Mononuclear cell (primary cell): Measurements from ENCODE around the gene TMEM164. TPM values are rescaled to one million over a fixed set of nuclear protein-coding genes. Genes with fewer than 3 reads are reported as not detected.

Source experiments
- H3K27me3 ChIP-seq: 2 replicates; pipeline ENCODE4 v1.6.0; 2011; ENCODE audit warnings: low read length, control low read depth; ENCODE audit not compliant: insufficient read depth
- H3K4me1 ChIP-seq: 2 replicates; pipeline ENCODE4 v1.5.1; 2011; ENCODE audit warnings: mild to moderate bottlenecking, low read length, control low read depth; ENCODE audit not compliant: insufficient read depth
- H3K4me3 ChIP-seq: 2 replicates; pipeline ENCODE4 v1.5.1; 2011; ENCODE audit warnings: mild to moderate bottlenecking, low read length, moderate library complexity
- H3K9me3 ChIP-seq: 2 replicates; pipeline ENCODE4 v1.5.1; 2011; ENCODE audit warnings: low read depth, mild to moderate bottlenecking, control low read depth, low read length
- total RNA-seq: library from RNA; depleted of rRNA; stranded (reverse); fragments of >200 nt; gene quantifications from one replicate; pipeline ENCODE4 v1.2.3, GENCODE V29; 2012

The TMEM164 gene
- total RNA-seq, 1 donor, result 13.5 TPM

DNA sequence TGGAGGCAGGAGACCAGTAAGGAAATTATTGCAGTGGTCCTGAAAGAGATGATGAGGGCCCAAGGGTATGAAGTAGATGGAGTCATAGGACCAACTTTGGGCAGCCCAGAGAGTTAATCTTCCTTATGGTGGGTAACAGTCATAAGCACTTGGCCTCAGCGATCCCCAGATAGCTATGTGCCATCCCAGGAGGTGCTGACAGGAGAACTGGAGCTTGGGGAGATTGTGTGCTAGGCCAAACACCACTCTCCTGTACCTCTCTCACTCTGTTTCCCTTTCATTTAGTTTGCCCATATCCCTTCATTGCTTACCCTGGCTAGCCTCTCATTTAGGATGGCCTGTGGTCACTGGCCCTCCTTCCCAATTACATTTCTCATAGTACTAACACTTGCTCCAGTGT, 60.0 kb downstream of the TMEM164 start:
- Histone ChIP-seq H3K9me3 (no peaks in the 10 kb centered on the region), H3K4me3 (no peak overlapping the region), H3K4me1 (peaks cover 14% of the 10 kb centered on the region), H3K27me3 (no peaks in the 10 kb centered on the region)

DNA sequence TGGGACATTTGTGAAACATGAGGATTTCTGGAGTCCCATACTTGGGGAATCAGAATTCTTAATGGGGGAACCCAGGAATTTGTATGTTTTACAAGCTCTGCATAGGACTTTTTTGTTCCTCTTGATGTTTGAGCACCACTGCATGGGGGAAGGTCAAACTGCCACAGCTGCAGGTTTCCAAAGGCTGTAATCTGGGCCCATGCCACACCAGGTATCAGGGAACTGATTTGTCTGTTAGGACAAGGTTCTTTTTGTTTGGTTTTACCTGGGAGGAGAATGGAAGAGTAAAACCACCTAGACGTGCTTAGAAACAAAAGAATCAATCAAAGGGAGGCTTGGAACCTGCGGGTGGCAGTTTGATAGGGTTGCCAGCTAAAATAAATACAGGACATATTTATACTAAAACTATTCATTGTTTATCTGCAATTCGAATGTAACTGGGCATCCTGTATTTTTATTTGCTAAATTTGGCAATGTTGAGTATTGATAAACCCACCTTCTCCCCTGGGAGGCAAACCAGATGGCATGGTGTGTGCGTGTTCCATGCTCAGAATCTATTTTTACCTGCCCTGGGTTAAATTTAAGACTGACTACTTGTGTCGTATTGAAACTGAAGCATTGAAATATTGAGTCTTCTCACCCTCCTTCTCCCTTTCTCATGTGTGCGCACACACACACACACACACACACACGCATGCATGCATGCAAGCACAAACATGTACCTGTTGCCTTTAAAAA, 63.7 kb downstream of the TMEM164 start:
- Histone ChIP-seq H3K27me3 (no peaks in the 10 kb centered on the region), H3K4me3 (no peak overlapping the region), H3K4me1 (peaks cover under 1% of the 10 kb centered on the region), H3K9me3 (no peaks in the 10 kb centered on the region)

DNA sequence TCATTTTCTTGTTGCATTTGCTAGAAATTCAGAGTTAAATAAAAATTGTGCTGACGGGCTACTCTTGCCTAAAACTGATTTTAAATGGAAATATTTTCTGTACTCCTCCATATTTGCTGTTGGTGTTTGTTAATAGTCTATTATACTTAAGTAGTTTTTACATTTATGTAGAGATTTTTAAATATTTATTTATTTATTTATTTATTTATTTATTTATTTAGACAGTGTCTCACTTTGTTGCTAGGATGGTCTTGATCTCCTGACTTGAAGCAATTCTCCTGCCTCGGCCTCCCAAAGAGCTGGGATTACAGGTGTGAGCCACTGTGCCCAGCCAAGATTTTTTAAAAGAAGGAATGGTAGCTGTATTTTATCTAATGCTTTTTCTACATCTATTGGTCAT, 68.1 kb downstream of the TMEM164 start:
- H3K4me3 ChIP-seq, result no peak overlapping the region
- no peaks in the 10 kb centered on the region for H3K4me1 ChIP-seq
- H3K27me3 ChIP-seq, result no peaks in the 10 kb centered on the region
- H3K9me3 ChIP-seq, result no peaks in the 10 kb centered on the region

DNA sequence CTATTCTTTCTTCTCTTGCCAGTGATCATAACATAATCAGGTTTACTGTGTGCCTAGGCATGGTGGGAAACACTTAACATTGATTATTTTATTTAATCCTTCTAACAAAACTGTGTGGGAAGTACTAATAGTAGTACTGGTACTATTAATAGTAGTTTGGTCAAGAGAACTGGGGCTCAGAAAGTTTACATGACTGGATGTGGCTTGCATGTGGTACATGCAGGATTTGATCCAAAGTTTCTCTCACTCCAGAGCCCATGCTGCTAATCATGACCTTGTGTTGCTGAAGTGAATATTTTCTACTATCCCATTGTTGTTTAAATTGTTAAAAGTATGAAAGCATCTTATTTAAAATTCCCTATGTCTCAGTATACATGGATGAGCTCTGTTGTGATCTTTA, 78.4 kb downstream of the TMEM164 start:
- no peaks in the 10 kb centered on the region for H3K27me3 ChIP-seq
- H3K9me3 ChIP-seq, result no peaks in the 10 kb centered on the region
- peaks cover 11% of the 10 kb centered on the region for H3K4me1 ChIP-seq
- H3K4me3 ChIP-seq, result no peak overlapping the region

DNA sequence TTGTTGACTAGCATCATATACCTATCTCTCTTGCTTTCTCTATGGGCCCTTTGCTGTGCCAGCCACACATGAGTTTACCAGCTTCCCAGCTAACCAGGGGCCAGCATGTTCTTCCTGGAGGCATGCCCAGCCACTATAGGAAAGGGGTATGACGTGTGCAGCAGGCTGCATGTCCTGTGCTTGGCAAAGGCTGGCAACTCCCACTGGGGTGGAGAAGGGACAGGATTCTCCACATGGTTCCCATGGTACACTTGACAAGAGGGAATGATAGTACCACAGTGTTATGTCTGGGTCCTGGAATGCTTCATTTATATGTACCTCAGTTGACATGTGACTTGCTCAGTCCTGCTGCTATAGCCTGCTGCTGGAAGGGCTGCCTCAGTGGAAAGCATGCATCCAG, 78.8 kb downstream of the TMEM164 start:
- H3K27me3 ChIP-seq, result no peaks in the 10 kb centered on the region
- peaks cover 12% of the 10 kb centered on the region for H3K4me1 ChIP-seq
- no peak overlapping the region for H3K4me3 ChIP-seq
- no peaks in the 10 kb centered on the region for H3K9me3 ChIP-seq

DNA sequence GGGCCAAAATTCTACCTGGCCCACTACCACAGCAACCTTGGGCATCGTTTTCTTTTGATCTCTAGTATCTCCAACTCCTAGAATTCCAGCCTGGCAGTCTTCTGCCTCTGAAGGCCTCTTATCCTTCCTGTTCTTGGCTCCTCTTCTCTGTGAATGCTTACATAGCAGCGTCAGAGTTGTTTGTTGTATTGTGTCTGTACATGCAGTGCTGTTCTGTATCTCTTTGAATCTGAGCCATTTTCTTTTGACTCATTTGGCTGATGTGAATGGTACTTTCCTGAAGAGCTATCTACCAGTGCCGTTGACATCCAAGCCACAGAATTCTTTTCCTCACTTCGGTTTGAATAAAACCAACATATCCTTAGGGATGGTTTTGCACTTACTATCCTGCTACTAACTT, 79.2 kb downstream of the TMEM164 start:
- H3K4me3 ChIP-seq, result no peak overlapping the region
- peaks cover 16% of the 10 kb centered on the region for H3K4me1 ChIP-seq
- no peaks in the 10 kb centered on the region for H3K9me3 ChIP-seq
- H3K27me3 ChIP-seq, result no peaks in the 10 kb centered on the region

DNA sequence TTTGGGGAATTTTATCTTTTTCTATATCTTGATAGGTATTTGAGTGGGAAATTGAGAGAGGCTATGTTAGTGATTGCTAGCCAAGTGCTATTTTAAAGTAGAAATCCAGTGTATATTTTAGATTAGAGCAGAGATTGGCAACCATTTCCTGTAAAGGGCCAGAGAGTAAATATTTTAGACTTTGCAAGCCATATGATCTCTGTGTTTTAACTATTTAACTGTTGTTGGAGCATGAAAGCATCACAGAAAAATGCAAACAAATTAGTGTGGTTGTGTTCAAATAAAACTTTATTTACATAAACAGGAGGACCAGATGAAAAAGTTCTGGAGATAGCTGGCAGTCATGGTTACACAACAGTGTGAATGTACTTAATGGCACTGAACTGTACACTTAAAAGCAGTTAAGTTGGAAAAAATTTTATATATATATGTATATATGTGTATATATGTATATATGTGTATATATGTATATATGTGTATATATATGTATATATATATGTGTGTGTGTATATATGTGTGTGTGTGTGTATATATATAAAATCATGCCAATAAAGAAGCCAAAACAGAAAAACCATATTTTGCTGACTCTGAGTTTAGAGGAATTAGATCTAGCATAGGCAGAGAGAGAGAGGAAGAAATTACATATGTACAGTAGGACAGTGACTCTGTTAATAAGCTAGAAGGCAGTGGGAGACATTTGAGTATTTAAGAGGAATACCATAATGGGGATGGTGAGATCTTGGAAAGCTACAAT, 83.4 kb downstream of the TMEM164 start:
- Histone ChIP-seq H3K4me3 (no peak overlapping the region), H3K4me1 (peaks cover 48% of the 10 kb centered on the region), H3K27me3 (no peaks in the 10 kb centered on the region), H3K9me3 (no peaks in the 10 kb centered on the region)

DNA sequence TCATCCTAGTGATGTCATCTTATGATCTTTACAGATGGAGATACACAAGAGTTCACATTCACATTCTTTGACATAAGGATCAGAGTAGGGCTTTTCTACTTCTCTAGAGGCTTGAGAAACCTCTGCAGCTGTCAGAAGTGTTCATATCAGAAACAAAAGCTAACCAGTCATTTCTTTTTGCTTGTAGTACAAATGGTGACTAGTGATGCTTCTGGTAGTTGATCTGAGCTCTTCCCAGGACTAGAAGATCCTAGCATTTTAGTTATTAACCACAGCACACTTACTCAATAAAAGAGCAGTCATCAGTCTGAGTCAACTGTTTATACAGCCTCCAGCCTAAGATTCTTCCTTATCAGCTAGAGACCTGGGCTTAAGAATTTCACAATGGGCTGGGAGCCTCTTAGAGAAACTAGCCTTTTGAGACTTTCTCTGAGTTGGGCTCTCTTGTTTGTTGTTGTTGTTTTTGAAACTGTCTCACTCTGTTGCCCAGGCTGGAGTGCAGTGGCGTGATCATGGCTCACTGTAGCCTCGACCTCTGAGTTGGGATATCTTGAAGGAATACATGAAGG, 84.1 kb downstream of the TMEM164 start:
- Histone ChIP-seq H3K4me1 (peaks cover 48% of the 10 kb centered on the region), H3K4me3 (no peak overlapping the region), H3K9me3 (no peaks in the 10 kb centered on the region), H3K27me3 (no peaks in the 10 kb centered on the region)

DNA sequence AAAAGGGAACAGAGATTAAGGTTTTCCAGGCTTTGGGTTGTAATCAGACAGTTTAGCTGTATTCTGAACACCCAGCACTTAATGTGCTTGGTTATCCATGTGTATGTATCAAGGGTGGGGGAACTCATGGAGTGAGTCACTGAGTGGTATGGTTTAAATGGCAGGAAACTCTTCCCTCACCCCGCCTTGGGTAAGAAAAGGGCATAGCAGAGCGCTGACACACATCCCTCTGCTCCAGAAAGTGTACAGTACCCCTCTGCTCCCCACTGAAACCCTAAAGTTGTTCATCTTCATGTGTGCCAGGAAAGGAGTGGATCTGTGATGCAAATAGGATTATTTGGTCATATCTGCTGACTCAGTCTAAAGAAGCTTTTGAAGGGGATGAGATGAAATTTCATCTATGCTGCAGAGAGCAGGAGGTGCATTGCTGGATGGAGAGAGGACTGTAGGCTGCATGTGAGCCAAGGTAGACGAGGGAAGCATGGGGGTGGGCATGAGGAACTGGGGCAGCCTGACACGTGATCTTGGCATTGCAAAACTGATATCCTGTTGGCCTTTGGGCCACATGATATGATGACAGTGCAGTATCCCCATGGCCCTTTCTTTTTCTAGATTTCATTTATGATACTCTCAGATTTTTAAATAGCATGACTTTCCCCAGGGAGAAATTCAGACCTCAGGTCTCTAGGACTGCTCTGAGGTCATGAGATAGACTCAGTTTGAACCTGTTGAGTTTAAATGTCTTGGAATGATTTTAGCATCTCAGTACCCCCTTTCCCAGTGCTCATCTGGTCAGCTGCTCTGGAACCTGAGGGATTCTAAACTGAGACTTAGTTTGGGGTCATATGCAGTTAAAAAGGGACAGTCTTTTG, 84.8 kb downstream of the TMEM164 start:
- Histone ChIP-seq H3K4me3 (no peak overlapping the region), H3K4me1 (peaks cover 48% of the 10 kb centered on the region), H3K9me3 (no peaks in the 10 kb centered on the region), H3K27me3 (no peaks in the 10 kb centered on the region)

DNA sequence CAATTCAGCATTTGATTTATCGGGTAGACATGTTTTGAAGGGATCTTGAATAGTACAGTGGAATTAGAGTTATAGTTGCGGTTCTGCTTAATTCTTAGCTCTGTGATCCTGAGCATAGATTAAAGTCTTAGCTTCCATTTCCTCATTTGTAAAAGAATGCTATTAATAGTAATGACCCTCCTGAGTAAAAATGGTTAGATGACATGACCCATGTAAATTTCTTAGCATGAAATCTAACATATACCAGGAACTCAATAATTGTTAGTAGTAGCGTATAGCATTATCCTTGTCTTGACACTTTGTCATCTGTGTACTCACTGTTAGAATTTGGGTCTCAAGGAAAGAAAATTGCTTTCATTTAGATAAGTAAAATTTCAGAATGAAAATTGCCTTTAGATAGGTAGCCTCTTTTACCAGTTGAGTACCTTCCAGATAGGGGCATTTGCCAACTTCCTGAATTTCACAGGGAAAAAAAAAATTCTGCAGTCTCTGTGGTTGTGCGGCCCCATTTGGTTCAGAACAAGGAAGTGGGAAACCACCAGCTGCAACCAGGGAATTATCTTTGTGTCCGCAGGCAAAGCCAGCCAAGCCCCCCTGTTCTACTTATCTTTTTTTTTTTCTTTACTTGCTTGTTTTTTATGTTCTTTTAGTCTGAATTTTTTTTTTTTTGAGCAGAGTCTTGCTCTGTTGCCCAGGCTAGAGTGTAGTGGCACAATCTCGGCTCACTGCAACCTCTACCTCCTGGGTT, 86.9 kb downstream of the TMEM164 start:
- Histone ChIP-seq H3K27me3 (no peaks in the 10 kb centered on the region), H3K9me3 (no peaks in the 10 kb centered on the region), H3K4me1 (peaks cover 48% of the 10 kb centered on the region), H3K4me3 (no peak overlapping the region)

DNA sequence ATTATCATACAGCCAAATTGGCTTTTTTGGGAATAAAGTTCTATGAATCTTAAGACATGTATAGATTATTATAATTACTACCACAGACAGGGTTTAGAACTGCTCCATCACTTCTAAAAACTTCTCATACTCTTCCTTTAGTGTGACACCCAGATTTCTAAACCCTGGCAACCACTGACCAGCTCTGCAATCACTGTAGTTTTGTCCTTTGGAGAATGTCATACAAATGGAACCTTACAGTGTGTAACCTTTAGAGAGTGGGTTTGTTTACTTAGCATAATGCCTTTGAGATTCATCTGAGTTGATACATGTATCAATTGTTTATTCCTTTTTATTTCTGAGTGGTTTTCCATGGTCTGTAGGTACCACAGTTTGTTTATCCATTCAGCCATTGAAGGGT, 95.0 kb downstream of the TMEM164 start:
- no peaks in the 10 kb centered on the region for H3K4me1 ChIP-seq
- H3K4me3 ChIP-seq, result no peak overlapping the region
- no peaks in the 10 kb centered on the region for H3K27me3 ChIP-seq
- no peaks in the 10 kb centered on the region for H3K9me3 ChIP-seq

DNA sequence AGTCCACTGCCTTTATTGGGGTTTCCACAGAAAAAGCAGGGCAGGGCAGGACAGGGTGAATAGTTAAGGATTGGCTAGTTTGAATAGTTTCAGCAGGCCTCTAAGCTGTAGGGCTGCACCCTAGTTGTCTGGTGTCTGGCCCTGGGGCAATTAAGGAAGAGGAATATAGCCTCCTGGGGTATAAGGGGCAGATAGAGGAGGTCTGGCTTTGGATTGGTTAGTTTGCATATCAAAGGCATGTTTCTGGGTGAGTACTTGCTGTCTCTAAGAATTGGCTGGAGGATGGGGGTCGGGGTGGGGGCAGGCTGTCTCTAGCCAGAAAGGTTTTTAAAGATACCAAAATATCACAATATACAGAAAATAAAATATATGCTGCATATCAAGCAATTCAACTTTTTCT, 100.4 kb downstream of the TMEM164 start:
- H3K9me3 ChIP-seq, result no peaks in the 10 kb centered on the region
- H3K27me3 ChIP-seq, result no peaks in the 10 kb centered on the region
- H3K4me1 ChIP-seq, result peaks cover 15% of the 10 kb centered on the region

DNA sequence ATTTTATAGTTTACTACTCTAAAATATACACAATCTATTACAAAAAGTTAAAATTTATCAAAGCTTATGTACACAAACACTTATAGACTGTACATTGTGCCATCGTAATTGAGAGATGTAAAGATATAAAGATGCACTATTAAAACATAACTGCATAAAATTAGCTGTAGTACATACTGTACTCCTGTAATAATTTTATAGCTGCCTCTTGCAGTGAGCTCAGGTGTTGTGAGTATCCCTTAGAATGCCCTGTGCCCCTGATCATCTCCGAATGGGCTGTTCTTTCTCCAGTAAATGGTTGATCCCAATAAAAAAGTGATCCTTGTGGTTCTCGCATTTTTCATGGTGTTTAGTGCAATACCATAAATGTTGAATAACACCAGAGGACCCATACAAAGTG, 101.2 kb downstream of the TMEM164 start:
- no peak overlapping the region for H3K4me3 ChIP-seq
- no peaks in the 10 kb centered on the region for H3K27me3 ChIP-seq
- H3K9me3 ChIP-seq, result no peaks in the 10 kb centered on the region
- peaks cover 20% of the 10 kb centered on the region for H3K4me1 ChIP-seq

More for the DNA sequence above, 100.4 kb downstream of the TMEM164 start:
- no peak overlapping the region for H3K4me3 ChIP-seq

DNA sequence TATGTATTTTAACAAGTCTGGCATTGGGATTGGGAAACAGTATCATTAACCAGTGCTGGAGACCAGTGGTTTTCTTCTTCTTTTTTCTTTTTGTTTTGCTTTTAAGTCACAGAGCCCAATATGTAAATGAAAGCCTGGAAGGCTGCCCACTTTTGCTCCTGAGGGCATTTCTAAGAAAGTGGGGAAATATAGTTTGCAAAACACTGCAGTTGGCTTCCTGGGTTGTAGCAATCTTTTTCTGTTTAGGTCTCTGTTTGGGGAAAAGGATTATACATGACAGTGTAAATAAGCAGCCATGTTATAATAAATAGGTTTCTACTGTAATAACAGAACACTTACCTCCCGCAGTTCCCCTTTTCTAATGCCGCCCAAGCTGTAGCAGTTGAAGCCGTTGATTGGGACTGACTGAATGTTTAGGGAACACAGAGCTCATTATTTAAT, 105.5 kb downstream of the TMEM164 start:
- no peak overlapping the region for H3K4me3 ChIP-seq
- no peaks in the 10 kb centered on the region for H3K27me3 ChIP-seq
- no peaks in the 10 kb centered on the region for H3K9me3 ChIP-seq
- peaks cover 26% of the 10 kb centered on the region for H3K4me1 ChIP-seq
